Activated gamma-delta T cell treated with anti-CD3 and anti-CD28 coated beads, Interleukin-2, amount 50 U/mL, for 16 hours (primary cell): ENCODE measurements around the gene WNT5A.

ENCODE experiments used
- DNase-seq: peaks from one replicate; pipeline ENCODE4 v3.0.0-alpha.2; 2020; ENCODE audit warnings: low read depth

Gene WNT5A

GRCh38 chr3:55481744-55482495 lies 5.2 kb downstream of the WNT5A start:
- no peak for DNase-seq

- no peak for DNase-seq
Measured at GRCh38 chr3:55480911-55481743, 6.0 kb downstream of the WNT5A start.

DNA sequence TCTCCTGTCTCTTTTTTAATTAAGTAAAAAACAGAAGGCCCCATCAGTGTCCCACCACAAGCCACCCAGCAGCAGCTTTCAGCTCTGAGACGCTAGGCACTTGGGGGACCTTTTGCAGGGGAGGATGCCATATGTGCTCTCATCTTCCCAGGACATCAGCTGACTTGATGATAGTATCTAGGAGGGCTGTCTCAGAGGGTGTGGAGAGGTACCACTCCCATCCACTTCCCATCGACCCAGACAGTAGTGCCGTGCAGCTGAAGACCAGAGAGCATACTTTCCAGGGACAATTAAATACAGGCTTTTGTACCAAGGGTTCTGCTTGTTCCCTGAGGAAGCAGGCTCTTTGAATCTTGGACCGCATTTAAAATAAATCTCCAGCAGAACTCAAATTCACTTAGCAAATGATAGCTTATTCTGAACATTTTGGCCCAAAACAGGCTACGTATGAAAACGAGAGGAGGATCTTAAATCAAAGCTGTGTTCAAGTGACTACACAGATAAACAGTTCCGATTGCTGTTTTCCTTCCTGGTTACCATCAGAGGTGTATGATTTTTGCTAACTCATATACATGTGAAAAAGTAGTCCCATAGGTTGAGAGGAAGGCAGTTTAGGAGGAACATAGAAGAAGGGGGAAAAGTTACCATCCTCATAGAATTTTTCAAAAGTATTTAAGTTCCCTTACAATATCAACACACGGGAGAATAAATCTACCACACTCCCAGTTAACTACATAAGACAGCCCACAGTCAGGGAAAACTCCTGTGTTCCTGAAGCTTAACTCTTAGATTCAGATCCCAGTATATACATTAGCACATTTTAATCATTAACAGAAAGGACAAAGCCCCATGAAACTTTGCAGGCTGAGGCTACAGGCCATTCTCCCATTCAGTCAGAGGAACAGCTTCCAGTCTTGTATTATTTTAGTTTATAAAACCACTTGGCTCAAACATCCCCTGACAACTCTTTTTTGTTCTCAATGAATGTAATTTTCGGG lies 9.5 kb downstream of the WNT5A start:
- no peak for DNase-seq

DNA sequence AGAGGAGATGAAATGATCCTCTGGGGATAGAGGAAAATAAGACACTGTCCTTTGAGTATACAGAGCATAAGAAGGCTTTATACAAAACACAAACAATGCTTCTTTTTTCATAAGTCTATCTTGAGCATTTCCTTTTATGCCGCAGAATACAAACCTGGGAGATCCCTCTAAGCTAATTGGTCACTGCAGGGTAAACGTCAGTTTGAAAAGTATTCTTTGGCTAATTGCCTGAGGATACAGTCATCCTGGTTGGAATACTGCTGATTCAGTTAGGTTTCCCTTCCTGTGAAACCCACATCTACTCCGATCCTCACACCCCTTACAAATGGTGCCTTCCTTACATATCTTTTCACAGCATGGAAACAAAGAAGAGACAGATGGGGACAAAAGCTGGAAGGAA lies 10.6 kb downstream of the WNT5A start:
- DNase-seq, result no peak

DNA sequence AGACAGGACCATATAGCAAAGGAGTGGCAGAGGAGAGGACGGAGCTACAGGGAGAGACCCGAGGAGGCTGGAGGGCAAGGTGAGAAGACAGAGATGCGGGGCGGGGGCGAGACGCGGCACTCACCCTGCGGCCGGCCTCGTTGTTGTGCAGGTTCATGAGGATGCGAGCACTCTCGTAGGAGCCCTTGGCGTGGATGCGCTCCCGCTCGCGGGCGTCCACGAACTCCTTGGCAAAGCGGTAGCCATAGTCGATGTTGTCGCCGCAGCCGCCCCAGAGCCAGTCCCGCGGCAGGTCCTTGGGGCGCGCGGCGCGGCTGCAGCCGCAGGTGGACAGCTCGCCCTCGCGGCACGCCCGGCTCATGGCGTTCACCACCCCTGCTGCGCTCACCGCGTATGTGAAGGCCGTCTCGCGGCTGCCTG lies 12.9 kb downstream of the WNT5A start:
- DNase-seq, result no peak

DNA sequence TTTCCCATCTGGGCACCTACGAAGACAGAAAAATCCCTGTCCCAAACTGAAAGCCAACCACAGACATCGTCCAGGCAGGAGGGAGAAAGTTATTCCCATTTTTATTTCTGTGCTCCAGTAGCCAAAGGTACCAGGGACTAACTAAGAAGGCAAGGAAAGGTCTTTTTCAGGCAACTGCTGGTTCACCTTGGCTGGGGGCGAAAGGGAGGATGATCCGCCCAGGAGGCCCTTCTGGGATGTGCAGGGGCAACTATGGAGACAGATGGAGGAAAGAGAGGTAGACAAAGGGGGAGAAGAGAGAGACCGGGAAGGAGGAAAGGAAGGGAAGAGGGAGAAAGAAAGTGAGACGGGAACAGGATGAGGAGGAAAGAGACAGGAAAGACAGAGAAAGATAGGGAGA lies 13.3 kb downstream of the WNT5A start:
- DNase-seq, result no peak

DNA sequence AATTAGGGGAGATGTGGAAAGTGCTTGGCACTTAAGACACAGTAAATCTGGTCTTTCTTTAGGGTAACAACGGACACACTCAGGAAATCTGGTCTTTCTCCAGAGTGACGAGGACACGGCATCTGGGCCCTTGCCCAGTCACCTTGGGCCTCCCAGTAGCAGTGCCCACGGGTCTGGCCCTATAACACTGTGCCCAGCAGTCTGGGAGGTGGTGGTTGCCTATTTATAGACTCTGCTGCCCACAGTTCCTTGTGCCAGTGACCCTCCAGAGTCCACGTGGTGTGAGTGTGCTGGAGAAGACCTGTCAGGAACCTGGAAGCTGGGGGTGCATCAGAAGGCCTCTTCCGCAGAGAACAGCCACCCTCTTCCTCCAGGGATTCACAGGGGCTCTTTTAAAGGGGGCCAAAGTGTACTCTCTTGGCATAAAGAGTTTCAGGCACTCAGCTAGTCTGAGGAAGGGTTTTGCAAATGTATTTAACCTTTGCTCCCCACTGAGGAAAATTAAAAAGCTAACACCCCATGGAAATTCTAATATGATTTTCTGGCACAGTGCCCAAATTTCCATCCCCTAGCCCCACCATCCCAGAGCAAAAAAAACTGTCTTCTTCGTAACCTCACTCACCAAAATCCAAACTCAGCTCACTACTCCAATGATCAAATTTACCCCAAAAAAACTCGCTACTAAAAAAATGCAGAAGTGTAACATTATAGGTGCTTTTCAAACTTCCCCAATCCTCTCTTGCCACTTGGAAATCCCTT lies 15.4 kb downstream of the WNT5A start:
- DNase-seq, result no peak

GRCh38 chr3:55471084-55471483 lies 16.0 kb downstream of the WNT5A start:
- DNase-seq, result no peak

- DNase-seq, result no peak
Measured at GRCh38 chr3:55469957-55470526, 17.1 kb downstream of the WNT5A start.

DNA sequence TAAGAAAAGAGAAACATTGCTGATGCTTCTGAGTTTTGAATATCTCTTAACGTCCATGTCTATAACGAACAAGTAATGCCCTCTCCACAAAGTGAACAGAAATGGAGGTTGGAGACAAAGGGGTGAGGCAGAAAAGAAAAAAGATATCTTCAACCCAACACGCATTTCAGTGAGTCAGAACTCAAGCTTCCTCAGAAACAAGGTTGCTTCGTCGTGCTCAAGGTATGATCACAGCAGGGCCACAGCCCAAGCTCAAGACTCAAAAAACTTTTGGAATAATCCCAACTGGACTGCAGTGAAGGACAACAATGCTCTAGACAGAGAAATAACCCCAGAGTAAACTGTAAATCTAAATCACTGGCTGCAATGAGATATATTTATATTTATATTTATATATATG lies 18.9 kb downstream of the WNT5A start:
- DNase-seq, result no peak

GRCh38 chr3:55467099-55467498 lies 20.0 kb downstream of the WNT5A start:
- DNase-seq, result no peak

- DNase-seq, result no peak
Measured at GRCh38 chr3:55466526-55466925, 20.6 kb downstream of the WNT5A start.

- DNase-seq, result no peak
Measured at GRCh38 chr3:55461896-55462295, 25.2 kb downstream of the WNT5A start.

GRCh38 chr3:55459838-55460237 lies 27.3 kb downstream of the WNT5A start:
- no peak for DNase-seq

- DNase-seq, result no peak
Measured at GRCh38 chr3:55458181-55458790, 28.8 kb downstream of the WNT5A start.

GRCh38 chr3:55455915-55456314 lies 31.2 kb downstream of the WNT5A start:
- DNase-seq, result no peak

- DNase-seq, result no peak
Measured at GRCh38 chr3:55454611-55455010, 32.5 kb downstream of the WNT5A start.

- no peak for DNase-seq
Measured at GRCh38 chr3:55453886-55454496, 33.1 kb downstream of the WNT5A start.

DNA sequence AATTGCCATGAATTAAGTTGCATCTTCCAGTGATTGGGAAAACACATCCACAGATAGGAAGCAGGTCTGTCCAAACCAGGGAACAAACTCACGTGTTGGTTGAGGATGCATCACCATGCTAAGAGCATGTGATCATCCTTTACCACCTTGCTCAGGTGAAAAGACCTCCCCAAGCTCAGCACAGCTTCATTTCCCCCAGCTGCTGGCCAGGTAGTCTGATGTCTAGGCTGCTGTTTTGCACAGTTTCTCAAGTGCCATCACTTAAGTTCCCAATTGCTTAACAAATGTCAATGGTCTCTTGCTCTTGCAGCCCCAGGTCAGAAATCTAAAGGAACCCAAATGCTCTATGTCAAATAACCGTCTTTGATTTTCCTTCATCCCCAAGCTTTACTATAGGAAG lies 34.2 kb downstream of the WNT5A start:
- DNase-seq, result no peak

DNA sequence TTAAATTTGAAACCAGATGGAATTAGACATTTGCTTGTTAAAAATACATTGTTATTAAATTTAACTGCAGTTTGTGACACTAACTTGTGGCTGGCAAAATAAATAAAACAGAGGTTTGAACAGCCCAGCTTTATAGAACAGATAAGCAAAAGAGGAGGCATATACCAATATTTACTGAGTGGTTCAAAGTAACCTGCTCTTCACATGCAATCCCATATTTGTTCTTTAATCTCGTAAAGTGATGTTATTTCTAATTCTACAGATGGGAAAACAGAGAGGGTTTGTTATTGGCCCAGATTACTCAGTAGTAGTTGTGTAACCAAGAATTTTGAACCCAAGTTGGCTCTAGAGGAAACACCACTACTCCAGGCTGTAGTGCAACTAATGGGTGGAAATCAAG lies 37.6 kb downstream of the WNT5A start:
- no peak for DNase-seq
